GM12878 (cell line): ENCODE measurements around the gene WDSUB1.

Experiments
- CTCF ChIP-seq, 3 experiments: IDR thresholded peaks in 2 of 3; conservative IDR thresholded peaks in 1 of 3; 2 replicates each; pipeline ENCODE4 v1.5.1; 2011; ENCODE audit warnings: low read depth in 3 of 3, low read length in 3 of 3, mild to moderate bottlenecking in 3 of 3, control low read depth in 2 of 3, moderate library complexity in 2 of 3, inconsistent platforms in 1 of 3, mixed read lengths in 1 of 3; ENCODE audit not compliant: control insufficient read depth in 2 of 3, insufficient read depth in 1 of 3; ENCODE audit errors: extremely low read depth in 1 of 3
- ZBED1 ChIP-seq: IDR thresholded peaks from 2 replicates; pipeline ENCODE4 v1.6.1; 2016; ENCODE audit warnings: borderline replicate concordance

GRCh38 chr2:159290289-159290907 lies 3.9 kb upstream of the WDSUB1 start:
- no peak for TF ChIP-seq ZBED1
- no peak for TF ChIP-seq CTCF (IDR thresholded peaks at IDR 0.05 in 2 of 3, conservative IDR thresholded peaks at IDR 0.05 in 1 of 3; ENCODE audit: control insufficient read depth in 2 of 3, extremely low read depth in 1 of 3, insufficient read depth in 1 of 3, low read depth in 3 of 3, low read length in 3 of 3)
